ENCODE results near the gene MTHFD1.

The MTHFD1 gene

GRCh38 chr14:64439141-64439540 lies 51.0 kb downstream of the MTHFD1 start:
- no peak overlapping the region for H3K4me3 ChIP-seq (ENCODE audit: low read depth, low read length)
- DNase-seq: no peak
- H3K27ac ChIP-seq: no peak overlapping the region
- H3K27me3 ChIP-seq (ENCODE audit: insufficient read depth, low read depth, severe bottlenecking): no peaks in the 10 kb centered on the region
- H3K36me3 ChIP-seq: peaks cover 79% of the 10 kb centered on the region
- TF ChIP-seq CTCF (IDR thresholded peaks at IDR 0.05; ENCODE audit: low read depth, low read length): no peak
- no peaks in the 10 kb centered on the region for H3K9me3 ChIP-seq (ENCODE audit: severe bottlenecking)

DNA sequence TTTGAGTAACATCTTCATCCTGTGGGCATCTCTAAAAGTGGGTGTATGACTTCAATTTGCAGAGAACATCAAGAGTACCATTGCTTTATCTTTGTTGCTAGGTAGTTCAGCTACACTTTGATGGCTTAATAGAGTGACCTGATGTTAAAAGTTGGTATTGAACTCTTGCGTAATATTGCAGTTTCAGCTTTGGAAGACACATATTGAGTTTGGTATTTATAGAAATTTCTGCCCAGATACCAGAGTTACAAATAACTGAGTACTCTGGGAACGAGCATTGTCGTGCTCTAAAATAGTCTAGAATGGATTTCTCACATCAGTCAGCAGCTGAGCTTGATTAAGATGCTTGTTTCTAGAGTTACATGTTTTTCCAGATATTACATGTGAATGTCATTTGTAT lies 52.3 kb downstream of the MTHFD1 start:
- Histone ChIP-seq H3K27ac (no peak overlapping the region), H3K27me3 (ENCODE audit: insufficient read depth, low read depth, severe bottlenecking) (no peaks in the 10 kb centered on the region), H3K36me3 (peaks cover 70% of the 10 kb centered on the region), H3K4me3 (ENCODE audit: low read depth, low read length) (no peak overlapping the region), H3K9me3 (ENCODE audit: severe bottlenecking) (no peaks in the 10 kb centered on the region)
- DNase-seq: no peak
- no peak for TF ChIP-seq CTCF (IDR thresholded peaks at IDR 0.05; ENCODE audit: low read depth, low read length)

GRCh38 chr14:64442300-64442988 lies 54.3 kb downstream of the MTHFD1 start:
- peaks cover 55% of the 10 kb centered on the region for H3K36me3 ChIP-seq
- no peak overlapping the region for H3K4me3 ChIP-seq (ENCODE audit: low read depth, low read length)
- no peak overlapping the region for H3K27ac ChIP-seq
- H3K9me3 ChIP-seq (ENCODE audit: severe bottlenecking): no peaks in the 10 kb centered on the region
- no peaks in the 10 kb centered on the region for H3K27me3 ChIP-seq (ENCODE audit: insufficient read depth, low read depth, severe bottlenecking)
- DNase-seq: no peak
- TF ChIP-seq CTCF (IDR thresholded peaks at IDR 0.05; ENCODE audit: low read depth, low read length): no peak

GRCh38 chr14:64444140-64444539 lies 56.0 kb downstream of the MTHFD1 start:
- H3K4me3 ChIP-seq (ENCODE audit: low read depth, low read length): no peak overlapping the region
- H3K9me3 ChIP-seq (ENCODE audit: severe bottlenecking): no peaks in the 10 kb centered on the region
- H3K36me3 ChIP-seq: peaks cover 50% of the 10 kb centered on the region
- TF ChIP-seq CTCF (IDR thresholded peaks at IDR 0.05; ENCODE audit: low read depth, low read length): no peak
- no peak for DNase-seq
- H3K27ac ChIP-seq: no peak overlapping the region
- H3K27me3 ChIP-seq (ENCODE audit: insufficient read depth, low read depth, severe bottlenecking): no peaks in the 10 kb centered on the region

DNA sequence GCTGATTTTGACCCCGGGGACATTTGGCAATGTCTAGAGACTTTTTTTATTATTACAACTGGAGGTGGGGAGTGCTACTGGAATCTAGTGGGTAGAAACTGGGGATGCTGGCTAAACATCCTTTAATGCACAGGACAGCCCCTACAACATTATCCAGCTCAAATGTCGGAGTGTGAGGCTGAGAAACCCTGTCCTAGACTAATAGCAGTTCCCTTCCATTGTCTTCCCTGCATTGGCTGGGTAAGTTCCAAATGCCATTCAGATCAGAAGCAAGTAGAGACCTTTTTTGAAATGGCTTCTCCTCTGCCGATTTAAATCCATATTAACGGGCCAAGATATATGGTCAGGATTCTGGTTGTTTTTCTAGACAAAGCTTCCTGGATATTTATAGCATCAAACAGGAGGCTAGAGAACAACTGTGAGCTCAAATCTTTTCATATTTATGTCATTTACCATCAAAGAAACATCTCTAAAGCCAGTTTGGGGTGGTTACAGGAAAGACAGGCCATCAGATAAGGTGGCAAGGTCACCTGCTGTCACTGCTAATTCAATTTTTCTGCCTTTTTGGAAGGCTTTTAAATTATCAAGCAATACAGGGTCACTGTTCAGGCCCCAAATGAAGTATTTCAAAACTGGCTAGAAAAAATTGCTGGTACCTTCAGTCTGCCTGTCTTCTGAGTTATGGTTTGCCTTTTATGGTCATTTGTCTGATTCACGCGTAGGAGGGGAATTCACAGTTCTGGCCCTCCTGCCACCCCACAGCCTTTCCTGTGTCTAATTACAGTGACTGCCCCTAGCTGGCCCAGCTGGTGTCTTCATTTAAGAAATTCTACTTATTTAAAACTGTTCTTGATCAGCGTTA lies 57.1 kb downstream of the MTHFD1 start:
- TF ChIP-seq CTCF (IDR thresholded peaks at IDR 0.05; ENCODE audit: low read depth, low read length): no peak
- Histone ChIP-seq H3K27ac (no peak overlapping the region), H3K9me3 (ENCODE audit: severe bottlenecking) (no peaks in the 10 kb centered on the region), H3K27me3 (ENCODE audit: insufficient read depth, low read depth, severe bottlenecking) (no peaks in the 10 kb centered on the region), H3K36me3 (peaks cover 57% of the 10 kb centered on the region), H3K4me3 (ENCODE audit: low read depth, low read length) (no peak overlapping the region)
- no peak for DNase-seq

All from WERI-Rb-1 (cell line).